Fibroblast of skin of left biceps (primary cell): ENCODE measurements around the gene TMEM161B.
"Not testable (repeated sequence)": the region's sequence is repeated elsewhere in the genome, so short reads cannot be mapped to it uniquely, and the experiment has no call there.

Source experiments
- DNase-seq, 2 experiments: peaks; one replicate each; pipeline ENCODE4 v3.0.0-alpha.2; 2013; ENCODE audit warnings: low read depth in 2 of 2

Gene TMEM161B

GRCh38 chr5:88268385-88269184 lies at the start of gene TMEM161B:
TMEM161B (minus strand) TSS chr5:88268845; CDS start chr5:88268723, 122 bp downstream.
- DNase-seq = peak; percentile 57 to 62

GRCh38 chr5:88304356-88304755 lies 35.7 kb upstream of the TMEM161B start:
- DNase-seq = no peak

GRCh38 chr5:88298425-88298824 lies 29.8 kb upstream of the TMEM161B start:
- DNase-seq = no peak

GRCh38 chr5:88290801-88291200 lies 22.2 kb upstream of the TMEM161B start:
- DNase-seq = no peak

GRCh38 chr5:88288528-88289197 lies 20.0 kb upstream of the TMEM161B start:
- DNase-seq = no peak

- DNase-seq = no peak
These were observed 19.3 kb upstream of the TMEM161B start for GRCh38 chr5:88287846-88288527.

- DNase-seq = no peak
These were observed 18.7 kb upstream of the TMEM161B start for GRCh38 chr5:88287302-88287701.

- DNase-seq = no peak
These were observed 15.0 kb upstream of the TMEM161B start for GRCh38 chr5:88283690-88284089.

- no peak for DNase-seq
These were observed 12.7 kb upstream of the TMEM161B start for GRCh38 chr5:88281322-88281721.

- no peak for DNase-seq
These were observed 10.9 kb upstream of the TMEM161B start for GRCh38 chr5:88279584-88279983.

GRCh38 chr5:88276378-88276777 lies 7.7 kb upstream of the TMEM161B start:
- no peak for DNase-seq

GRCh38 chr5:88275581-88275980 lies 6.9 kb upstream of the TMEM161B start:
- DNase-seq = no peak

GRCh38 chr5:88269222-88269771 lies 652 bp upstream of the TMEM161B start:
- DNase-seq = no peak

GRCh38 chr5:88264565-88264964 lies 4.1 kb downstream of the TMEM161B start:
- not testable (repeated sequence) for DNase-seq

GRCh38 chr5:88263349-88263748 lies 5.3 kb downstream of the TMEM161B start:
- DNase-seq = no peak

GRCh38 chr5:88262116-88262515 lies 6.5 kb downstream of the TMEM161B start:
- no peak for DNase-seq

GRCh38 chr5:88258636-88259035 lies 10.0 kb downstream of the TMEM161B start:
- no peak for DNase-seq

GRCh38 chr5:88256872-88257271 lies 11.8 kb downstream of the TMEM161B start:
- no peak for DNase-seq

GRCh38 chr5:88256037-88256436 lies 12.6 kb downstream of the TMEM161B start:
- no peak for DNase-seq

- DNase-seq = no peak
These were observed 14.3 kb downstream of the TMEM161B start for GRCh38 chr5:88254320-88254719.

- no peak for DNase-seq
These were observed 17.5 kb downstream of the TMEM161B start for GRCh38 chr5:88251048-88251711.

- no peak for DNase-seq
These were observed 18.6 kb downstream of the TMEM161B start for GRCh38 chr5:88250010-88250409.
